HG03280 (cell line): ENCODE data around the gene HES6.

Experiments used
- ATAC-seq: cut with Tn5 transposase; IDR thresholded peaks from one replicate; pipeline ENCODE4 v1.9.1; 2021; ENCODE audit warnings: mild to moderate bottlenecking, moderate library complexity; ENCODE audit not compliant: unreplicated experiment

Gene HES6

DNA sequence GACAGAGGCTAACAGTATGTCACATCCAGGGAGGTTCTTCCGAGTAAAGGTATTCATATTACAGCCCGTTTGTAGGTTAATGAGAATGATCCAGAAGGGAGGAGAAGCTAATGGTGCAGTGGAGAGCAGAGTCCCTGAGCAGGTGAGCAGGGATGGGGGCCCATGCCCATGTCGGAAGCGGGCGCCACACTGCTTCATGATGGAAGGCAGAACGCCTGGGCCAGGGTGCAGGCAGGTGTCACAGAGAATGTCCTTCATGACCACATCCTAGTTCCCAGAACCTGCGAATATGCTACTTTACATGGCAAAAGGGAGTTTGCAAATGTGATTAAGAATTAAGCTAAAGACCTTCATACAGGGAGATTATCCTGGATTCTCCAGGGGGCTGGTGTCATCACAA lies 4.0 kb downstream of the HES6 start:
- ATAC-seq: no peak

DNA sequence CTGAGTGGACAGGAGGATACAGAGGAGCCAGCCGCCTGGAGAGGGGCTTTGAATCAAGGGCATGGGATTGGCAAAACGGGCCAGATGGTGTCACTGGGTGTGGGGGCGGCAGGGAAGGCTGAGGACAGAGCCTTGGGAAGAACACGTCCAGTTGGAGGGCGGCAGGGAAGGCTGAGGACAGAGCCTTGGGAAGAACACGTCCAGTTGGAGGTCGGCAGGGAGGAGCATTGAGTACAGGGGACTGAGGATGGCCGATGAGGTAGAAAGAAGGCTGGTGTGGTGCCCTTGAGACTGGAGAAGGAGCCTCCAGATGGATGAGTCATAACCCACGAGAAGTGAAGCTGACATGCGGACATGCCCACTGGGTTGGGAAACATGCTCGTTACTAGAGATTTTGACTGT lies 4.5 kb downstream of the HES6 start:
- no peak for ATAC-seq

DNA sequence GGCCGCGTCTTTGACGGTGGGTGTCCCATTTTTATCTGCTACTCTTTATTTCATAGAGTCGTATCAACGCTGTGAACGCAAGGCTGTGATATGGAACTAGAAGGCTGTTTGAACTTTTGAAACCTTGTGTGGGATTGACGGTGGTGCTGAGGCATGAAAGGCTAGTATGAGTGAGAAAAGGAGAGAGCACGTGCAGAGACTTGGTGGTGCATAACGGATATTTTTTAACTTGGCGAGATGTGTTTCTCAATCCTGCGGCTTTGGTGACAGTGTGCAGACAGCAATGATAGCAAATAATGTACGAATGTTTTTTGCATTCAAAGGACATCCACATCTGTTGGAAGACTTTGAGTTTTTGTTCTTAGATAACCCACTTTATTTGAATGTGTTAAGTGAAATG lies 6.2 kb downstream of the HES6 start:
- ATAC-seq: no peak

GRCh38 chr2:238231809-238232208 lies 8.0 kb downstream of the HES6 start:
- no peak for ATAC-seq

- peak; percentile 68 for ATAC-seq
These were observed 8.5 kb downstream of the HES6 start for GRCh38 chr2:238231251-238231793.

- ATAC-seq: no peak
These were observed 9.1 kb downstream of the HES6 start for GRCh38 chr2:238230699-238231098.

DNA sequence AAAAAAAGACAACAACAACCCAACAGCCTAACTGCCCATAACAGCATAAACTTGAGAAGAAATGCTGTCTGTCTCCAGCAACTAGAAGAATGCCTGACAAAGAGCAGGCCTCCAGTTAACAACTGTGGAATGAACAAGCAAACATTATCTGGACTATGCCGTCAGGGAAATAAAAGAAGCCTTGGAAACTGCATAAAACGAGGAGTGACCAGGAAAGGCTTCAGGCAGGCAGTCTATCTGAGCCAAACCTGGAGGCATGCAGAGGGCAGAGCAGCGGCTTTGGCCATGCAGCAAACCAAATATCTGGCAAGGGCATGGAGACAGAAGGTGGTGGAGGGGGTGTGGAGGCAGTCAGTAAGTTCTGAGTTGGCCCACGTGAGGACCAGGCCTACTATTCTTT lies 11.1 kb downstream of the HES6 start:
- no peak for ATAC-seq

DNA sequence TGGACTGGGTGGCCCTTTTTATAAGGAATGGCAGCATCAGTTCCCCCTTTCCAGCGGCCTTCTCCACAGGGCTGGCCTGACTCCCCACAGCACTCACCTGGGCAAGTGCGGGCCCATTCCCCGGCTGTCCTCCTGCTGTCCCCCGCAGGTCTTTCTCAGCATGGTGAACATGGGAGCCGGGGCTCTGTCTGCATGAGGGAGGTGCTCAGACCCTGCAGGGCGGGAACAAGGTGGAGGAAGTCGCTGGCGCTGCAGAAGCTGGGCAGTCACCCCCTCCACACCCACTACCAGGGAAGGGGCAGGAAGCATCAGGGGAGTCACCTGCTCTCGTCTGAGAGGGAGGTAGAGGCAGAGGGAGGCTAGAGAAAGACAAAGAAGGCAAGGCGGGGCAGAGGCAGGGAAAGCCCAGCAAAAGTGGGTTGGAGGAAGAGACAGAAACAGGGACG lies 12.2 kb downstream of the HES6 start:
- no peak for ATAC-seq

DNA sequence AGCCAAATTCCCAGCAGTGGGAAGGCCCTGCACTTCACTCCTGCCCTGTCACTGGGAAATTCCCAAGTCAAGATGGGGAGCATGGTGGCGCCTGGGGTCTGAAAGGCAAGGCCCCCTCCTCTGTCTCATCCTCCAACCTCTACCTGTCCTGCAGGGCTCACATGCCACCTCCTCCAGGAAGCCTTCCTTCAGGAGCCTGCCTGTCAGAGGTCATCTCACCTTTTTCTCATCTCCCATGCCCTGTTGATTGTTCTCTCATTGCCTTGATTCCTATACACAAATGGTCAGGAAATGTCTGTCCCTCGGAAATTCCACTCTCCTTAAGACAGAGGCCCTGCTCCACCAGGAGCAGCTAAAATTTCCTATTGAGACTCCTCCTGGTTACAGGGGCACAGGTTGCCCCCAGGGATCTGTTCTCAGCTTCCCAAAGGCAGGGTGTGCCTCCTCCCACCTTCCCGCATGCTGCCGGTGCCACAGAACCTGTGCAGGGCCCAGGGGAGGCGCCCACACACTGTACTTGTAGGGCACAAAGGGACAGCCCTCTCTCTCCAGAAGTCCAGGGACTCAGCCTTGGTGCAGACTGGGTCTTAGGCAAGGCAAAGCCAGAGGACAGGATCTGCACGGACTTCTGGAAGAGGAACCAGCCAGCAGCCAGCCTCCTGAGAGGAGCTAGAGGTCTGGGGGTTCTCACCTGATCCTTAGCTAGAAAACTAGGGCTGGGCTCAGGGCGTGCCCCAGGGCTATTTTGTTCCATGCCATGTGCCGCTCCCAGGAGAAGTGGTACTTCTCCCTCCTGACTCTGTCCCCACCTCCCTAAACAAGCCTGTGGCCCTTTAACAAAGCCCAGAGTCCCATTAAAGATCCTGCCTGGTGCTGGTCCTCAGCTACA lies 12.9 kb downstream of the HES6 start:
- no peak for ATAC-seq

DNA sequence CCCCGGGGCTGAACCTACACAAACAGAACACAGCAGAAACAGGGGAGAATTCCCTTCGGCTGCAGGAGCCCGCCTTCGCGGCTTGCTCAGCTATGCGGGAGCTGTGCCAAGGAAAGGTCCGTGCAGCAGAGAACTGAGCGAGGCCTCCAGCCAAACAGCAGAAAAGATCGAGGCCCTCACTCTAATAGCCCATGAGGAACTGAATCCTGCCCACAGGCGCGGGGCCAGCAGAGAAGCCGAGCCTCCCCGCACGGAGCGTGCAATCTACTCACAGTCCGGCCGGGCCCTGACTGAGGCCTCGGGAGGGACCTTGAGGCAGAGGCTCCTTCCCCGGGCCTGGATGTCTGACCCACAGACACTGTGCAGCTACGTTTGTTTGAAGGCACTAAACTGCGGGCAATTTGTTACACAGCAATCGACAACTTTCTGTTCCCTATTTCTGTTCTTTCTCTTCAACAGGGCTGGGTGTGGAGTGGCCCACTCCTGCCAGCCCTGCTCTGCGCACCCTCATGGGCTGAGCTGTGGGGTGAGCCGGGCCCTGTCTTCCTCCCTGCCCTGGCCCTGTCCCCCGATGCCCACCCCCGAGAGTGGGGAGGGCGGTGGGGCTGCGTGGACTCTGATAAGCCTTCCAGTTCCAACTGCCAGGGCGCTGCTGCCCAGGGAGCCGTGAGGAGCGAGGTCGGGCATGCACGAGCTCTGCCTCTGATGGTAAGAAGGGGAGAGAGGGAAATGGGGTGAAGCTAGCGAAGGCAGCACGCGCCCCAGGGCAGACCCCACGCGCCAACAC lies 13.7 kb downstream of the HES6 start:
- ATAC-seq: no peak

- ATAC-seq: no peak
These were observed 14.7 kb downstream of the HES6 start for GRCh38 chr2:238225121-238225520.

- no peak for ATAC-seq
These were observed 15.3 kb downstream of the HES6 start for GRCh38 chr2:238224356-238225035.

- no peak for ATAC-seq
These were observed 18.8 kb downstream of the HES6 start for GRCh38 chr2:238220892-238221521.

- ATAC-seq: no peak
These were observed 19.5 kb downstream of the HES6 start for GRCh38 chr2:238220274-238220891.

- no peak for ATAC-seq
These were observed 23.1 kb downstream of the HES6 start for GRCh38 chr2:238216651-238217184.

- ATAC-seq: no peak
These were observed 32.8 kb downstream of the HES6 start for GRCh38 chr2:238207006-238207405.

DNA sequence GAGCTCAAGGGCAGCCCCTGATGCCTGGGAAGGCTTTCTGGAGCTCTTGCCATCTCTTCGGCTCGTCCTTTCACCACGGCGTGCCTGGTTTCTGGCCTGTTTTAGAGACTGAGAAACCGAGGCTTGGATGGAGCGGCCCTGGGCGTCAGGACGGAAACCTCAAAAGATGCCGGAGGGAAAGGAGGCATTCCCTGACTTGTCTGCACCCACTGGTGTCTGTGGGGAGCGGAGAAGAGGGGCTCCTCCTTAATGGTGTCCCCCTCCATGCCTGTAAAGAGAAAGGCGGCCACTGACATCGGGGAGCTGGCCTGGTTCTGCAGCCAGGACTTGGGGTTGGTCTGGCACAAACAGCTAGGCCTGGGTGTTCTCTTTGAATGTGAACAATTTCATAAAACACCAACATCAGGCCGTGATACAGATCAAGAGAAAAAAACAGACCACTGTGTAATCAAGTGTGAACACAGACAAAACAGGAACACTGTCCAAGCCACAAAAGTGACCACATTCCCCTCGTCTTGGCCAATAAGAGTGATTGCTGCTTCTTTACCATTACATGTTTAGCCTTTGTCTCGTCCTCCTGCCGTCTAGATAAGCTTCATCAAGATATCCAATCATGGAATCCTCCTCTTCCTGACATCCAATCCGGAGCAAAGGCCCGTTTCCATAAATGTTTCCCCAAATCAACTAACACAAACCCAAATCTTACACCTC lies 35.7 kb downstream of the HES6 start:
- ATAC-seq: peak; percentile 23

DNA sequence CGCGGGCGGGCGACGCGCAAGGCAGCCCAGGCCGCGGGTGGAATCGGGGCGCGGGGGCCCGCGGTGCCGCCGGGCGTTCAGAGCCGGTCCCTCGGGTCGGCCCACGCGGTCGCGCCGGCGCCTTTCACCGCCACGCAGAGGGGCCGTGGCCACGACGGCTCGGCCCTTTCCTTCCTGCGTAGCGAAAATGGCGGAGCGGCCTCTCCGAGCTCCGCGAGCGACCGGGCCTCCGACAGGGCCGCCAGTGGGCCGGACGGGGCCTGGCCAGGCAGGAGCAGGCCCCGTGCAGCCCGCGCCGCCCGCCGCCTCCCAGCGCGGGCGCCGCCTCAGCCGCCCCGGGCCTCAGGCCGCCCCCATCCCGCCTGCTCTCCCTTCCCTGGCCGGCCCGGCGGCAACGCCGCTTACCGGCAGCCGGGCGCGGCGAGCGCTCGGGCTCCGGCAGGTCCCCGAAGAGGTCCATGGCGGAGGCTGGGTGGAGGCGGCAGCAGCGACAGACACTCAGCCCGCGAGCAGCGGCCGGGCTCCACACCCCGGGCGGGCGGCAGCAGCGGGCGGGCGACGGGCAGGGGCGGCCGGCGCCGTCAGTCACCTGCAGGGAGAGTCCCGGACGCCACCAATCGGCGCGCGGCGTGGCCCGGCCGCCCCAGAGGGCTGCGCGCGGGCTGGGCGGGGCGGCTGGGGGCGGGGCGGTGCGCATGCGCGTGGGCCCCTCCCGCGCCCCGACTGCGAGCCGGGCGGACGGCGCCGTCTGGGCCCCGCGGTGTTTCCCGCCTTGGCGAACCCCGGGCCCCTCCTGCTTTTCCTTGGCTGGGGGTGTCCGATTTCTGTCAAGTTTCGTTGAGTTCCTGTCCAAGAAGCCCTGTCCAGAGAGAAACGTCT lies 36.5 kb downstream of the HES6 start, which contains the start of gene ILKAP:
ILKAP (minus strand) TSS at position 602 of the 879 bp plus-strand sequence; CDS start at position 460, 142 bp downstream.
- ATAC-seq: peak; percentile 96
